IPS-15b (cell line): ENCODE measurements around the gene AK9.

ENCODE experiments used
- H3K27me3 ChIP-seq: one replicate; pipeline ENCODE4 v1.6.1; 2013; ENCODE audit warnings: low read length; ENCODE audit not compliant: control insufficient read depth, insufficient read depth
- H3K36me3 ChIP-seq: one replicate; pipeline ENCODE4 v1.6.1; 2013; ENCODE audit warnings: low read length; ENCODE audit not compliant: control insufficient read depth, insufficient read depth
- H3K4me1 ChIP-seq: one replicate; pipeline ENCODE4 v1.6.1; 2013; ENCODE audit warnings: mild to moderate bottlenecking, low read length; ENCODE audit not compliant: control insufficient read depth, insufficient read depth
- H3K4me3 ChIP-seq: one replicate; pipeline ENCODE4 v1.5.1; 2013; ENCODE audit warnings: low read depth, low read length
- H3K9ac ChIP-seq: one replicate; pipeline ENCODE4 v1.6.1; 2013; ENCODE audit warnings: low read depth, mild to moderate bottlenecking, low read length
- H3K9me3 ChIP-seq: one replicate; pipeline ENCODE4 v1.6.1; 2013; ENCODE audit warnings: mild to moderate bottlenecking, low read length; ENCODE audit not compliant: control insufficient read depth, insufficient read depth

AK9 gene

GRCh38 chr6:109660526-109661320 is 30.3 kb downstream of the AK9 start:
- no peaks in the 10 kb centered on the region for H3K9me3 ChIP-seq
- H3K4me1 ChIP-seq = no peaks in the 10 kb centered on the region
- no peak overlapping the region for H3K4me3 ChIP-seq
- no peak overlapping the region for H3K9ac ChIP-seq
- no peaks in the 10 kb centered on the region for H3K27me3 ChIP-seq
- H3K36me3 ChIP-seq = no peaks in the 10 kb centered on the region

DNA sequence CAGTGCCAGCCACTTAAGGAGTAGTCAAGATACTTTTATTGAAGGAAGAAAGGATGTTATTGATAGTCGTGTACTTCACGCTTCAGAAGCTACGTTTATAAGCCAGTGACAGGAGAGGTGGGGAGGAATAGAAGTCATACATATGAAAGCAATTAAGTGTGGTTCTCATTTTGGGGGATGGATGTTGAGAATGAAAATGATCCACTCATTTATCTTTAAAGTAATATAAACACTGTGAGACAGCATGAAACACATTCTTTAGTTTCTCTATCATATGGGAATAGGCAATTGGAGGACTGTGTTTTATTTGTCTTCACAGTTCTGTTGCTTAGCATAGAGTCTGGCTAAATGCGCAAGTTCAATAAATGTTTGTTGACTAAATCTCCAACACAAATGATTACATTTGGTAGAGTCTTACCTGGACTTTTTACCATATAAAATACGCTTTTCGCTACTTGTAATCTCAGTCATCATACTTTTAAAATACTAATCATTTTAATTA is 35.2 kb downstream of the AK9 start:
- no peak overlapping the region for H3K9ac ChIP-seq
- no peaks in the 10 kb centered on the region for H3K4me1 ChIP-seq
- H3K9me3 ChIP-seq = no peaks in the 10 kb centered on the region
- H3K4me3 ChIP-seq = no peak overlapping the region
- no peaks in the 10 kb centered on the region for H3K36me3 ChIP-seq
- no peaks in the 10 kb centered on the region for H3K27me3 ChIP-seq

DNA sequence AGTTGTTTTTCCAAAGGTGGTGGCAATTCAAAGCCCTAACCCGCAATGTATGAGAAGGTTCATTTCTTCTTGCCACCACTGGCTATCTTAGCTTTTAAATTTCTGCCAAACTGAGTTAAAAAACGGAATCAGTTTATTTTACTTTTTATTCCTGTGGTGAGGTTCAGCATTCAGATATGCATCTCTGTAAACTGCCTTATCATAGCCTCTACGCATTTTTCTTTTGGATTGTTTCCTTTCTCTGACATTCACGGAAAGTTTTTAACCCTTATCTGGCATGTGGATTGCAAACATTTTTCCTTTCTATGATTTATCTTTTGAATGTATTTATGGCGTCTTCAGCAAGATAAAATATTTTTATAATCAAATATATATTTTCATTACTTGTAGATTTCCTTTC is 37.7 kb downstream of the AK9 start:
- Histone ChIP-seq H3K36me3 (no peaks in the 10 kb centered on the region), H3K4me1 (no peaks in the 10 kb centered on the region)

DNA sequence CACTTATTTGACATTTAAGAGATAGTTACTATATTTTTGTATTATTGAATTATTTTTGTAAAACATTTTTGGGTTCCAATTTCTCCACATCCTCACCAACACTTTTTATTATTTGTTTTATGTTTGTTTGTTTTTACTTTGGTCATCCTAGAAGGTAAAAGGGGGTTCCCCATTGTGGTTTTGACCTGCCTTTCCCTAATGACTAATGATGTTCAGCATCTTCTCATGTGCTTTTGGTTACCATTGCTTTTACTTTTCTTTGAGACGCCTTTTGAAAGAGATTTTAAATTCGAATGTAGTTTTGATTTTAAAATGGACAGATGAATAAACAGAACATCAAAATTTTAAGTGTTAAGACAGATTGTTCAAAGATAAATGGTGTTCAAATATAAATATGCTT is 46.9 kb downstream of the AK9 start:
- Histone ChIP-seq H3K9ac (no peak overlapping the region), H3K36me3 (no peaks in the 10 kb centered on the region), H3K4me3 (no peak overlapping the region), H3K27me3 (no peaks in the 10 kb centered on the region), H3K4me1 (no peaks in the 10 kb centered on the region), H3K9me3 (peaks cover 8% of the 10 kb centered on the region)

More for the DNA sequence above, 37.7 kb downstream of the AK9 start:
- H3K27me3 ChIP-seq = no peaks in the 10 kb centered on the region
- no peak overlapping the region for H3K4me3 ChIP-seq
- no peaks in the 10 kb centered on the region for H3K9me3 ChIP-seq
- no peak overlapping the region for H3K9ac ChIP-seq

DNA sequence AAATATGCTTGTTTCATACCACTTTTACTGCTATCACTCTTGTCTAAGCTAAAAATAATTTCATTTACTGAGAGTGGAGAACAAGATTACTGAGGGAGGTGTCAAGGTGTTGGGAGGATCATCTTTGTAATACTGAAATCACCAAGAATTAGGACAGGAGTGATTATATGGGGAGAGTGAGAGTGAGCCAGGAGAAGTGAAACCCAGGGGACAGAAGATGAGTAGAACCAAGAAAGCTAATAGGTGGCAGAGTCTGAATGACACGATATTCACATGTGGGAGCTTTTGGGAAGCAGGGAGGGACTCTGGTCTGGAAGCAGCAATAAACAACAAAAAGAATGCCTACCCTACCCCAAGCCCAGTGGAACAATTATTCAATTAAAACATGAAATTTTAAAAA is 58.6 kb downstream of the AK9 start:
- H3K4me3 ChIP-seq = no peak overlapping the region
- H3K9ac ChIP-seq = no peak overlapping the region
- H3K27me3 ChIP-seq = no peaks in the 10 kb centered on the region
- no peaks in the 10 kb centered on the region for H3K9me3 ChIP-seq
- H3K36me3 ChIP-seq = no peaks in the 10 kb centered on the region
- no peaks in the 10 kb centered on the region for H3K4me1 ChIP-seq

GRCh38 chr6:109631403-109631802 is 59.6 kb downstream of the AK9 start:
- H3K36me3 ChIP-seq = no peaks in the 10 kb centered on the region
- no peaks in the 10 kb centered on the region for H3K9me3 ChIP-seq
- H3K9ac ChIP-seq = no peak overlapping the region
- no peaks in the 10 kb centered on the region for H3K27me3 ChIP-seq
- no peaks in the 10 kb centered on the region for H3K4me1 ChIP-seq
- H3K4me3 ChIP-seq = no peak overlapping the region

DNA sequence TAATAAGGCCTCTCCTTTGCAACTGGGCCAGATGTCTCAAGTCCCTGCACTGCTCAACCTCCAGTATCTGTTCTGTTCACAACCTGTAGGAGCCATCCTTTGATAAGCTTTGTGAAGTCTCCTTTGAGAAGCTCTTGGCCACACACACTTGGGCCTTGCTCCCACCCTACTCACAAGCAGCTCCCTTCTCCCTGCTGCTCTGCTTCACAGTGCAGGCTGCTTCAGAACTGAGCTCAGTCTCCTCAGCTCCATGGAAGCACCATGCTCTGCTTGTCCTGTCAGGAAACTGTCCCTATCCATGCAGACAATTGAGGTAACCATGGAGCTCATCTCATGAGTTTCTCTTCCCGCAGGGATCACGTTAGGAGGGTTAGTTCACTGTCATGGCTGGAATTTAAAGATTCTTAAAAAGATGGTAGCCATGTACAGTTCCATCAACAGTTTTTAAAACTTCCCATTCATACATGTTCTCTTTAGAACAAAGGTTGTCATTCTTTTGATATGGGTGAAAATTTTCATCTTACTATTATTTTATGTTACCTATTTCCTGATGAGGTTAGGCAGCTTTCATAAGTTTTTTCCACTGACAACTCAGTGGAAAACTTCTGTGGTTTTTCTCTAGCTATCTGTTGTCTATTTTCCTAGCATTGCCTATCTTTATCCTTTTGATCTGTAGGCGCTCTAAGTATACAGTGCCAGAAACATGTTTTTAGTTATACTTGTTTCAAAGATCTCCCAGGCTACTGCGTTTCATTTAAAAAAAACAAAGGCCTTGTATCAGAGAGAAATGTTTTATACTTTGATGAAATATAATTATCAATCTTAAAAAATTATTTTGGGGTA is 62.6 kb downstream of the AK9 start:
- H3K9me3 ChIP-seq = no peaks in the 10 kb centered on the region
- H3K4me1 ChIP-seq = no peaks in the 10 kb centered on the region
- no peak overlapping the region for H3K4me3 ChIP-seq
- H3K27me3 ChIP-seq = no peaks in the 10 kb centered on the region
- H3K36me3 ChIP-seq = no peaks in the 10 kb centered on the region
- no peak overlapping the region for H3K9ac ChIP-seq

DNA sequence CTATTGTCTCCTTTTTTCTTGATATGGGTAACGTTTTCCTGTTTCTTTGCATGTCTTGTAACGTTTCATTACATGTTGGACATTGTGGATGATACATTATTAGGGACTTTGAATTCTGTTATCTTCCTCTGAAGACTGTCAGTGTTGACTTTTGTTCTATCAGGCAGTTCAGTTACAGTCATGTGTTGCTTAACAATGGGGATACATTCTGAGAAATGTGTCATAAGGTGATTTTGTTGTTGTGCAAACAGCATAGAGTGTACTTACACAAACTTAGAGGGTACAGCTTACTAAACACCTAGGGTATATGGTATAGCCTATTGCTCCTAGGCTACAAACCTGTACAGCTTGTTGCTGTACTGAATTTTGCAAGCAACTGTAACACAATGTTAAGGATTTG is 64.7 kb downstream of the AK9 start:
- no peaks in the 10 kb centered on the region for H3K9me3 ChIP-seq
- H3K9ac ChIP-seq = no peak overlapping the region
- H3K4me1 ChIP-seq = no peaks in the 10 kb centered on the region
- no peaks in the 10 kb centered on the region for H3K27me3 ChIP-seq
- no peak overlapping the region for H3K4me3 ChIP-seq
- H3K36me3 ChIP-seq = no peaks in the 10 kb centered on the region

GRCh38 chr6:109625199-109625598 is 65.8 kb downstream of the AK9 start:
- Histone ChIP-seq H3K9ac (no peak overlapping the region), H3K4me1 (no peaks in the 10 kb centered on the region), H3K36me3 (no peaks in the 10 kb centered on the region), H3K27me3 (no peaks in the 10 kb centered on the region), H3K4me3 (no peak overlapping the region), H3K9me3 (no peaks in the 10 kb centered on the region)

- H3K4me3 ChIP-seq = no peak overlapping the region
- H3K4me1 ChIP-seq = no peaks in the 10 kb centered on the region
- H3K9me3 ChIP-seq = no peaks in the 10 kb centered on the region
- H3K9ac ChIP-seq = no peak overlapping the region
- no peaks in the 10 kb centered on the region for H3K27me3 ChIP-seq
- no peaks in the 10 kb centered on the region for H3K36me3 ChIP-seq
Observed at GRCh38 chr6:109623288-109623687, 67.7 kb downstream of the AK9 start.

DNA sequence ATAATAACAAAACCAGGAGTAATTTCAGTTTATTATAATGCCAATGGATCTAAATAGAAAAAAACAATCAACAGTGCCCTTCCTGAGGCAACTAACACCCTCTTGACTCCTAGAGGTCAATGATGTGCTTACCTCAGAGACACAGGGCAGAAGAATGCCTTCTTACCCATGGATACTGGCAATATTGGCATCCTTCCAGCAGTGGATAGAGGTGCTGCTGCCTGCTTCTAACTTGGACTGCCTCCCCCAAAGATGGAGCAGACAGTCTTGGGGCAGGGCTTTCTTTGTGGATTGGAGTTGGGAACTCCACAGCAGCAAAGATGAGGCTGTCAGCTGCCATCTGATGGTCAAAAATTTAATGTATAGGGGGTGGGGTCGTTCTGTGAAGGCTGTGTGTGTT is 78.7 kb downstream of the AK9 start:
- Histone ChIP-seq H3K27me3 (no peaks in the 10 kb centered on the region), H3K9ac (no peak overlapping the region), H3K4me1 (no peaks in the 10 kb centered on the region), H3K9me3 (no peaks in the 10 kb centered on the region), H3K4me3 (no peak overlapping the region), H3K36me3 (no peaks in the 10 kb centered on the region)

- H3K4me1 ChIP-seq = no peaks in the 10 kb centered on the region
- H3K9me3 ChIP-seq = no peaks in the 10 kb centered on the region
- H3K36me3 ChIP-seq = no peaks in the 10 kb centered on the region
- no peak overlapping the region for H3K9ac ChIP-seq
- H3K4me3 ChIP-seq = no peak overlapping the region
- H3K27me3 ChIP-seq = no peaks in the 10 kb centered on the region
Observed at GRCh38 chr6:109611502-109611901, 79.5 kb downstream of the AK9 start.
